ENCODE results near the gene WDR45B.
"Not testable (repeated sequence)": the region's sequence is repeated elsewhere in the genome, so short reads cannot be mapped to it uniquely, and the experiment has no call there.

WDR45B gene

GRCh38 chr17:82582709-82583108, 65.5 kb downstream of the WDR45B start:
- DNase-seq (ENCODE audit: low spot score) = no peak

GRCh38 chr17:82582213-82582612, 66.0 kb downstream of the WDR45B start:
- DNase-seq (ENCODE audit: low spot score) = no peak

- DNase-seq (ENCODE audit: low spot score) = not testable (repeated sequence)
These were observed 68.3 kb downstream of the WDR45B start for GRCh38 chr17:82579969-82580368.

- DNase-seq (ENCODE audit: low spot score) = no peak
These were observed 70.9 kb downstream of the WDR45B start for GRCh38 chr17:82577300-82577699.

- DNase-seq (ENCODE audit: low spot score) = not testable (repeated sequence)
These were observed 72.5 kb downstream of the WDR45B start for GRCh38 chr17:82575581-82576221.

- no peak for DNase-seq (ENCODE audit: low spot score)
These were observed 74.2 kb downstream of the WDR45B start for GRCh38 chr17:82574041-82574440.

GRCh38 chr17:82571855-82572254, 76.4 kb downstream of the WDR45B start:
- DNase-seq (ENCODE audit: low spot score) = no peak

GRCh38 chr17:82570277-82570676, 78.0 kb downstream of the WDR45B start:
- no peak for DNase-seq (ENCODE audit: low spot score)

GRCh38 chr17:82569621-82570020, 78.6 kb downstream of the WDR45B start:
- DNase-seq (ENCODE audit: low spot score) = no peak

GRCh38 chr17:82568997-82569393, 79.2 kb downstream of the WDR45B start:
- no peak for DNase-seq (ENCODE audit: low spot score)

- no peak for DNase-seq (ENCODE audit: low spot score)
These were observed 81.0 kb downstream of the WDR45B start for GRCh38 chr17:82567286-82567685.

GRCh38 chr17:82566129-82566960, 81.9 kb downstream of the WDR45B start:
- DNase-seq (ENCODE audit: low spot score) = no peak

- no peak for DNase-seq (ENCODE audit: low spot score)
These were observed 82.7 kb downstream of the WDR45B start for GRCh38 chr17:82565551-82565950.

Measured in CD4-positive, alpha-beta T cell treated with Interleukin-6 at 100 ng/mL for 8 hours (primary cell).